ENCODE measurements around the gene ZBTB17. TPM values are rescaled to one million over a fixed set of nuclear protein-coding genes. Genes with fewer than 3 reads are reported as not detected.

ZBTB17 gene
- total RNA-seq, 2 experiments from 2014 or later: 52.9 to 53.4 TPM

GRCh38 chr1:15965228-15965767 is 10.6 kb downstream of the ZBTB17 start:
- intact Hi-C loops (cut with micrococcal nuclease; ENCODE audit: unreplicated experiment): no loop called here
- no peak overlapping the region for H3K27ac ChIP-seq (ENCODE audit: low read depth, low read length, poor library complexity, severe bottlenecking)
- peaks cover 63% of the 10 kb centered on the region for H3K36me3 ChIP-seq (ENCODE audit: insufficient read depth, low read length)
- no peaks in the 10 kb centered on the region for H3K9me3 ChIP-seq (ENCODE audit: low read length)
- no peak overlapping the region for H2AFZ ChIP-seq (ENCODE audit: low read length)
- DNase-seq (ENCODE audit: low spot score): no peak
- peak overlapping the region; percentile 56 for H3K4me2 ChIP-seq (ENCODE audit: low read length)
- ChIA-PET POLR2A (interaction anchor here (1.2 kb wide), 1 partner anchor 14 kb away, joined by 4 read pairs; no protein-coding TSS in a partner anchor), CTCF (ENCODE audit: unreplicated experiment) (no interaction called here)
- TF ChIP-seq EZH2phosphoT487 (IDR thresholded peaks at IDR 0.05; ENCODE audit: borderline replicate concordance, low read depth, low read length): no peak
- TF ChIP-seq, protein P1, sequence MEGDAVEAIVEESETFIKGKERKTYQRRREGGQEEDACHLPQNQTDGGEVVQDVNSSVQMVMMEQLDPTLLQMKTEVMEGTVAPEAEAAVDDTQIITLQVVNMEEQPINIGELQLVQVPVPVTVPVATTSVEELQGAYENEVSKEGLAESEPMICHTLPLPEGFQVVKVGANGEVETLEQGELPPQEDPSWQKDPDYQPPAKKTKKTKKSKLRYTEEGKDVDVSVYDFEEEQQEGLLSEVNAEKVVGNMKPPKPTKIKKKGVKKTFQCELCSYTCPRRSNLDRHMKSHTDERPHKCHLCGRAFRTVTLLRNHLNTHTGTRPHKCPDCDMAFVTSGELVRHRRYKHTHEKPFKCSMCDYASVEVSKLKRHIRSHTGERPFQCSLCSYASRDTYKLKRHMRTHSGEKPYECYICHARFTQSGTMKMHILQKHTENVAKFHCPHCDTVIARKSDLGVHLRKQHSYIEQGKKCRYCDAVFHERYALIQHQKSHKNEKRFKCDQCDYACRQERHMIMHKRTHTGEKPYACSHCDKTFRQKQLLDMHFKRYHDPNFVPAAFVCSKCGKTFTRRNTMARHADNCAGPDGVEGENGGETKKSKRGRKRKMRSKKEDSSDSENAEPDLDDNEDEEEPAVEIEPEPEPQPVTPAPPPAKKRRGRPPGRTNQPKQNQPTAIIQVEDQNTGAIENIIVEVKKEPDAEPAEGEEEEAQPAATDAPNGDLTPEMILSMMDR (conservative IDR thresholded peaks at IDR 0.05; ENCODE audit: low read length): no peak
- H4K20me1 ChIP-seq (ENCODE audit: insufficient read depth, low read length): peaks cover 15% of the 10 kb centered on the region; the same call in 1 of the 2 replicates
- peaks cover 37% of the 10 kb centered on the region for H3K4me1 ChIP-seq (ENCODE audit: insufficient read depth, low read length, poor library complexity, severe bottlenecking)
- H3K9me2 ChIP-seq (ENCODE audit: insufficient read depth, low read length): no peaks in the 10 kb centered on the region
- no TSS peak for BruUV-seq (replicated peaks)
- peaks cover 27% of the 10 kb centered on the region; the same call in 1 of the 2 replicates for H3K79me2 ChIP-seq (ENCODE audit: insufficient read depth, low read depth, low read length)
- H3K4me3 ChIP-seq (ENCODE audit: low read depth, low read length, poor library complexity, severe bottlenecking): peak overlapping the region; percentile 1

DNA sequence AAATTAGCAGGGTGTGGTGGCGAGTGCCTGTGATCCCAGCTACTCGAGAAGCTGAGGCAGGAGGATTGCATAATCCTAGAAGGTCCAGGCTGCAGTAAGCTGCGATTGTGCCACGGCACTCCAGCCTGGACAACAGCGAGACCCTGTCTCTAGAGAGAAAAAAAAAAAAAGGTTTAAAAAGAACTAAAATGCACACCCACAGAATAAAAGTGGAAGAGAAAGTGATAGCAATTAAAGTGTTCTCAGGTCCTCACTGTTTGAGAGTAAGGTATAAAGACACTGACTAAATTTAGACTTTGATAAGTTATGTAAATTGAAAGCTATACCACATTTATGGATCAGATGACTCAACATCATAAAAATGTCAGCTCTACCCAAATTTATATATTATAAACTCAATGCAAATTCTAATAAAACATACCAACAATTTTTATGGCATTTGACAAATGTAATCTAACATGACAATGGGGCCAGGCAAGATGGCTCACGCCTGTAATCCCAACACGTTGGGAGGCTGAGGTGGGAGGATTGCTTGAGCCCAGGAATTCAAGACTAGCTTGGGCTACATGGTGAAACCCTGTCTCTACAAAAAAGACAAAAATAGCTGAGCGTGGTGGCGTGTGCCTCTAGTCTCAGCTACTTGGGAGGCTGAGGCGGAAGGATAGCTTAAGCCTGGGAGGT is 11.8 kb downstream of the ZBTB17 start:
- H3K27ac ChIP-seq (ENCODE audit: low read depth, low read length, poor library complexity, severe bottlenecking): no peak overlapping the region

More for the DNA sequence above, 11.8 kb downstream of the ZBTB17 start:
- peaks cover 27% of the 10 kb centered on the region; the same call in 1 of the 2 replicates for H3K79me2 ChIP-seq (ENCODE audit: insufficient read depth, low read depth, low read length)
- POLR2A ChIA-PET: interaction anchor here (0.7 to 0.9 kb wide), 3 partner anchors 13 to 385 kb away, joined by 3 to 5 read pairs (median 3); no protein-coding TSS in a partner anchor
- TF ChIP-seq, protein P1 (conservative IDR thresholded peaks at IDR 0.05; ENCODE audit: low read length): no peak
- TF ChIP-seq EZH2phosphoT487 (IDR thresholded peaks at IDR 0.05; ENCODE audit: borderline replicate concordance, low read depth, low read length): no peak
- H4K20me1 ChIP-seq (ENCODE audit: insufficient read depth, low read length): peaks cover 15% of the 10 kb centered on the region; the same call in 1 of the 2 replicates
- CTCF ChIA-PET (ENCODE audit: unreplicated experiment): no interaction called here
- DNase-seq (ENCODE audit: low spot score): no peak
- peaks cover 52% of the 10 kb centered on the region for H3K36me3 ChIP-seq (ENCODE audit: insufficient read depth, low read length)
- no peaks in the 10 kb centered on the region for H3K9me2 ChIP-seq (ENCODE audit: insufficient read depth, low read length)
- no peaks in the 10 kb centered on the region for H3K9me3 ChIP-seq (ENCODE audit: low read length)
- intact Hi-C loops (cut with micrococcal nuclease; ENCODE audit: unreplicated experiment): no loop called here
- H3K4me3 ChIP-seq (ENCODE audit: low read depth, low read length, poor library complexity, severe bottlenecking): no peak overlapping the region
- no peak overlapping the region for H2AFZ ChIP-seq (ENCODE audit: low read length)
- H3K4me1 ChIP-seq (ENCODE audit: insufficient read depth, low read length, poor library complexity, severe bottlenecking): peaks cover 37% of the 10 kb centered on the region
- no TSS peak for BruUV-seq (replicated peaks)
- H3K4me2 ChIP-seq (ENCODE audit: low read length): peak overlapping the region; percentile 31

All from OCI-LY7 (cell line).